HepG2 (cell line): ENCODE data around the gene SEZ6. TPM values are rescaled to one million over a fixed set of nuclear protein-coding genes. Genes with fewer than 3 reads are reported as not detected.

Source experiments
- AGO1 ChIP-seq: fragments of 200-400 bp; formaldehyde crosslinking; IDR thresholded peaks from 2 replicates; pipeline ENCODE4 v1.6.1; 2017; ENCODE audit warnings: mild to moderate bottlenecking, low read depth, low read length, moderate library complexity; ENCODE audit not compliant: poor library complexity, severe bottlenecking
- ARID5B ChIP-seq: IDR thresholded peaks from 2 replicates; pipeline ENCODE4 v1.4.0; 2020; ENCODE audit warnings: mild to moderate bottlenecking, missing genetic modification reagents
- ATF3 ChIP-seq: sonication (generic); formaldehyde crosslinking; IDR thresholded peaks from 2 replicates; pipeline ENCODE4 v1.4.0; 2020; ENCODE audit warnings: missing genetic modification reagents
- BRD4 ChIP-seq: sonication (generic); formaldehyde crosslinking; IDR thresholded peaks from 2 replicates; pipeline ENCODE4 v1.4.0; 2020; ENCODE audit warnings: missing genetic modification reagents
- CAMTA2 ChIP-seq: sonication (generic); formaldehyde crosslinking; IDR thresholded peaks from 2 replicates; pipeline ENCODE4 v1.4.0; 2020; ENCODE audit warnings: mild to moderate bottlenecking, missing genetic modification reagents, borderline replicate concordance
- DPF2 ChIP-seq: sonication (generic); formaldehyde crosslinking; IDR thresholded peaks from 2 replicates; pipeline ENCODE4 v1.4.0; 2020; ENCODE audit warnings: mild to moderate bottlenecking, low read depth, missing genetic modification reagents, borderline replicate concordance
- EP300 ChIP-seq, 3 experiments: sonication (generic) in 1 of 3; formaldehyde crosslinking in 1 of 3; IDR thresholded peaks; 2 replicates each; pipeline versions ENCODE4 v1.5.1 to v1.6.1; 2011 to 2020; ENCODE audit warnings: low read depth in 2 of 3, low read length in 2 of 3, borderline replicate concordance in 1 of 3, improper control_type of control experiment in 1 of 3, mild to moderate bottlenecking in 1 of 3, missing genetic modification reagents in 1 of 3, moderate library complexity in 1 of 3
- HIC2 ChIP-seq: sonication (generic); formaldehyde crosslinking; IDR thresholded peaks from 2 replicates; pipeline ENCODE4 v1.9.0; 2022; ENCODE audit warnings: low read depth, missing genetic modification reagents
- HNF4G ChIP-seq, 2 experiments: sonication (generic) in 1 of 2; formaldehyde crosslinking in 1 of 2; IDR thresholded peaks; 2 replicates each; pipeline versions ENCODE4 v1.4.0 to v1.6.1; 2011 to 2020; ENCODE audit warnings: borderline replicate concordance in 2 of 2, low read depth in 2 of 2, mild to moderate bottlenecking in 2 of 2, low read length in 1 of 2, missing genetic modification reagents in 1 of 2, moderate library complexity in 1 of 2
- MIXL1 ChIP-seq: IDR thresholded peaks from 2 replicates; pipeline ENCODE4 v1.6.1; 2016
- NKX3-1 ChIP-seq: sonication (generic); formaldehyde crosslinking; IDR thresholded peaks from 2 replicates; pipeline ENCODE4 v1.5.0; 2020; ENCODE audit warnings: missing genetic modification reagents
- ONECUT2 ChIP-seq: sonication (generic); formaldehyde crosslinking; IDR thresholded peaks from 2 replicates; pipeline ENCODE4 v1.4.0; 2020; ENCODE audit warnings: missing genetic modification reagents
- PHF20 ChIP-seq: sonication (generic); formaldehyde crosslinking; IDR thresholded peaks from 2 replicates; pipeline ENCODE4 v1.5.0; 2020; ENCODE audit warnings: mild to moderate bottlenecking, missing genetic modification reagents
- POGZ ChIP-seq: sonication (generic); formaldehyde crosslinking; IDR thresholded peaks from 2 replicates; pipeline ENCODE4 v1.4.0; 2020; ENCODE audit warnings: mild to moderate bottlenecking, missing genetic modification reagents
- RBFOX2 ChIP-seq: fragments of 200-400 bp; formaldehyde crosslinking; IDR thresholded peaks from 2 replicates; pipeline ENCODE4 v1.6.1; 2017; ENCODE audit warnings: low read depth, mild to moderate bottlenecking, low read length
- ZBTB14 ChIP-seq: sonication (generic); formaldehyde crosslinking; IDR thresholded peaks from 2 replicates; pipeline ENCODE4 v1.4.0; 2020; ENCODE audit warnings: missing genetic modification reagents
- ZFP62 ChIP-seq: sonication (generic); formaldehyde crosslinking; IDR thresholded peaks from 2 replicates; pipeline ENCODE4 v1.4.0; 2020; ENCODE audit warnings: missing genetic modification reagents
- ZNF121 ChIP-seq: sonication (generic); formaldehyde crosslinking; IDR thresholded peaks from 2 replicates; pipeline ENCODE4 v1.5.0; 2020; ENCODE audit warnings: mild to moderate bottlenecking, missing genetic modification reagents
- ZNF674 ChIP-seq: sonication (generic); formaldehyde crosslinking; IDR thresholded peaks from 2 replicates; pipeline ENCODE4 v1.5.0; 2020; ENCODE audit warnings: low read depth, mild to moderate bottlenecking, missing genetic modification reagents
- ZNF788 ChIP-seq: sonication (generic); formaldehyde crosslinking; IDR thresholded peaks from 2 replicates; pipeline ENCODE4 v1.5.0; 2020; ENCODE audit warnings: mild to moderate bottlenecking, missing genetic modification reagents, borderline replicate concordance
- ZNF83 ChIP-seq: sonication (generic); formaldehyde crosslinking; IDR thresholded peaks from 2 replicates; pipeline ENCODE4 v1.4.0; 2020; ENCODE audit warnings: missing genetic modification reagents, mild to moderate bottlenecking, borderline replicate concordance
- polyA plus RNA-seq, 8 experiments: library from polyadenylated mRNA; depleted of rRNA in 3 of 8; stranded (reverse) in 7 of 8; unstranded in 1 of 8; fragments of >200 nt; fragmentation: Illumina TruSeq in 4 of 8; extraction: Trizol in 4 of 8; gene quantifications; 2 replicates each; pipeline versions ENCODE4 v1.2.1 to v1.2.3, GENCODE V29; 2011 to 2016; ENCODE audit warnings: low read depth in 4 of 8, missing spikeins in 1 of 8, mixed read lengths in 1 of 8; ENCODE audit not compliant: insufficient read depth in 1 of 8
- total RNA-seq, 5 experiments: library from RNA; depleted of rRNA; stranded (reverse); fragments of >200 nt; fragmentation: Illumina TruSeq; extraction: Trizol; gene quantifications; 2 replicates each; pipeline ENCODE4 v1.2.3, GENCODE V29; 2016; ENCODE audit warnings: low read depth in 1 of 5

The SEZ6 gene
- total and polyA plus RNA-seq, 2 of the 13 experiments (the other 11 are each of a cell fraction or from before 2014, with no cell fraction given): not detected

GRCh38 chr17:29045734-29046472, 40.1 kb upstream of the SEZ6 start (continued):
- TF ChIP-seq ZBTB14 (CRISPR knock-in tag) (no peak), RBFOX2 (no peak; the same call in 1 of the 2 replicates), BRD4 (CRISPR knock-in tag) (no peak), ARID5B (CRISPR knock-in tag) (peak; percentile 58), PHF20 (CRISPR knock-in tag) (no peak; the same call in 1 of the 2 replicates), ATF3 (CRISPR knock-in tag) (peak; percentile 73; the same call in 1 of the 2 replicates), MIXL1 (CRISPR knock-in tag) (peak; percentile 88), CAMTA2 (CRISPR knock-in tag) (no peak), AGO1 (no peak), POGZ (CRISPR knock-in tag) (0 out of 2 replicates have a peak, but pooled peaks have one; percentile 24), ZNF121 (no peak), HIC2 (CRISPR knock-in tag) (no peak), ZNF83 (no peak), HNF4G (IDR thresholded peaks at IDR 0.05; ENCODE audit: borderline replicate concordance, low read depth, low read length) (peak; percentile 86), HNF4G (CRISPR knock-in tag; IDR thresholded peaks at IDR 0.05; ENCODE audit: borderline replicate concordance, low read depth) (peak; percentile 61; the same call in 1 of the 2 replicates), EP300 (IDR thresholded peaks at IDR 0.05; ENCODE audit: low read depth in 2 of 2, low read length in 2 of 2) (peak in 1 of 2 experiments; percentile 59; a peak in 1 of 4 replicates), EP300 (CRISPR knock-in tag; IDR thresholded peaks at IDR 0.05; ENCODE audit: borderline replicate concordance) (peak; percentile 38; the same call in 1 of the 2 replicates), ZFP62 (no peak), ZNF788 (CRISPR knock-in tag) (peak; percentile 37; the same call in 1 of the 2 replicates), ZNF674 (no peak), DPF2 (CRISPR knock-in tag) (peak; percentile 65; the same call in 1 of the 2 replicates), ONECUT2 (CRISPR knock-in tag) (peak; percentile 79), NKX3-1 (no peak)
